ENCODE data around the gene CPLX1.
"Not testable (repeated sequence)": the region's sequence is repeated elsewhere in the genome, so short reads cannot be mapped to it uniquely, and the experiment has no call there.

The CPLX1 gene

DNA sequence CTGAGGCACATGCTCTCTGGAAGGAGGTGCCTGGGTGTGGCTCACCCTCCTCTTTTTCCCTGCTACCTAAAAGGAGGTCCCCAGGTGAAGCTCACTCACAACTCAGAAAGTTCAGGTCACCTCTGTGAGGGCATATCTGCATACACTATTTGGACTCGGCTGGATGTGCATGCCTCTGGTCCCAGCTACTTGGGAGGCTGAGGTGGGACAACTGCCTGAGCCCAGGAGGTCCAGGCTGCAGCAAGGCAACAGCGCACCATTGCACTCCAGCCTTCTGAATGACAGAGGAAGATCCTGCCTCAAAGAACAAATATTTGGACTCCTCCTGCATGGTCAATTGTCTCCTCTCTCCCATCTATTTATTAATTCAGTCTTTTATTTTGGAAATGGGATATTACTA, 46.4 kb downstream of the CPLX1 start:
- no peak for DNase-seq (ENCODE audit: low read depth in 2 of 3, low spot score in 1 of 3)

DNA sequence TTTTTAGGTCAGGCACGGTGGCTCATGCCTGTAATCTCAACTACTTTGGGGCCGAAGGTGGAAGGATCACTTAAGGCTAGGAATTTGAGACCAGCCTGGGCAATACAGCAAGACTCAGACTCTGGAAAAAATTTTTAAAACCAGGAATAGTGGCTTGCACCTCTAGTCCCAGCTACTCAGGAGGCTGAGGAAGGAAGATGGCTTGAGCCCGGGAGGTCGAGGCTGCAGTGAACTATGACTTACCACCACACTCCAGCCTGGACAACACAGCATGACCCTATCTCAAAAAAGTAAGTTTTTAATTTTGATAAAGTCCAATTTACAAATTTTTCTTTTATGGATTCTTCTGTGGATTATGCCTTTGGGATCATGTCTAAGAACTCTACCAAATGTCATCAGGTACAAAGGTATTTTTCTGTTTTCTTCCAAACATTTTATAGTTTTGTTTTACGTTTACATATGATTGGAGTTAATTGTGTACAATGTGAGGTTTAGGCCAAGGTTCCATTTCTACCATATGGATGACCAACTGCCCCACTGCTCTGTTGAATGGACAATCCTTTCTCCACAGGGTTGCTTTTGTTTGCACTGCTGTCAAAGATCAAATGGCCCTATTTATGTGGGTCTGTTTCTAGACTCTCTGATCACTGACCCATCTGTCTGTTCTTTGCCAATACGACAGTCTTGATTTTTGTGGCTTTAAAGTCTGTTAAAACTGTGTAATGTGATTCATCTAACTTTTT, 48.2 kb downstream of the CPLX1 start:
- no peak for DNase-seq (ENCODE audit: low read depth in 2 of 3, low spot score in 1 of 3)

DNA sequence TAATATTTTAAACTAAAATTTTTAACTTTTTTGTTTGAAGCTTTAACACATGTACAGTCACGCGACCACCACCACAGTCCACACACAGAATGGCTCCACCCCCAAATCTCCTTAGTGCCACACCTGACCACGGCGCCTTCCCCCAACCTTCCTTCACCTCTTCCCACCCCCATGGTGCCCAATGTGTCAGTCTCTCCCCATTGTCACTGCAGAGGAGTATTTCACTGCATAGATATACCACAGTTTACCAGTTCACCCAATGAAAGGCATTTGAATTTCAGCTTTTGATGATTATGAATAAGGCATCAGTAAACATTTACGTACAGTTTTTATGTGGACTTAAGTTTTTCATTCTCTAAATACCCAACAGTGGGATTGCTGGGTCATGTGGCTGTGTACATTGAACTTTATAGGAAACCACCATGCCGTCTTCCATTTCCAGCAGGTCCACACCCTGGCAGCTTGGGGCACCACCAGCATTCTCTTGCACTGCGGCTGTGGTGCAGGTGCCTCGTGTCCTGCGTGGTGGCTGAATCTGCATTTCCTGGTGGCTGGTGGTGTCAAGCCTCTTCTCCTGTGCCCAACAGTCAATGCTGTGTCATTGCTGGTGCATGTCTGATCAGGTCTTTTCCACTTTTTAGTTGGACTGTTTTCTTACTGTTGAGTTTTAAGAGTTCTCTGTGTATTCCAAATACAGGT, 49.0 kb downstream of the CPLX1 start:
- DNase-seq (ENCODE audit: low read depth in 2 of 3, low spot score in 1 of 3) = no peak

DNA sequence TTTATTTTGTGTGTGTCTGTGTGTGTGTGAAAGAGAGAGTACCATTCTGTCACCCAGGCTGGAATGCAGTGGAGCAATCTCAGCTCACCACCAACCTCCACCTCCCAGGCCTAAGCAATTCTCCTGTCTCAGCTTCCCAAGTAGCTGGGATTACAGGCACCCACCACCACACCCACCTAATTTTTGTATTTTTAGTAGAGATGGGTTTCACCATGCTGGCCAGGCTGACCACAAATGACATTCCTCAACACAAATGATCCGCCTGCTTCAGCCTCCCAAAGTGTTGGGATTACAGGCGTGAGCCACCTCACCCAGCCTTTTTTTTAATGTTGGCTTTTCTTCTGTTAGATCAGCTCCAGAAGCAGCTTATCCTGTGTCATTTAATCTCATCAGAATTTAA, 50.4 kb downstream of the CPLX1 start:
- not testable (repeated sequence) for DNase-seq (ENCODE audit: low read depth in 2 of 3, low spot score in 1 of 3)

DNA sequence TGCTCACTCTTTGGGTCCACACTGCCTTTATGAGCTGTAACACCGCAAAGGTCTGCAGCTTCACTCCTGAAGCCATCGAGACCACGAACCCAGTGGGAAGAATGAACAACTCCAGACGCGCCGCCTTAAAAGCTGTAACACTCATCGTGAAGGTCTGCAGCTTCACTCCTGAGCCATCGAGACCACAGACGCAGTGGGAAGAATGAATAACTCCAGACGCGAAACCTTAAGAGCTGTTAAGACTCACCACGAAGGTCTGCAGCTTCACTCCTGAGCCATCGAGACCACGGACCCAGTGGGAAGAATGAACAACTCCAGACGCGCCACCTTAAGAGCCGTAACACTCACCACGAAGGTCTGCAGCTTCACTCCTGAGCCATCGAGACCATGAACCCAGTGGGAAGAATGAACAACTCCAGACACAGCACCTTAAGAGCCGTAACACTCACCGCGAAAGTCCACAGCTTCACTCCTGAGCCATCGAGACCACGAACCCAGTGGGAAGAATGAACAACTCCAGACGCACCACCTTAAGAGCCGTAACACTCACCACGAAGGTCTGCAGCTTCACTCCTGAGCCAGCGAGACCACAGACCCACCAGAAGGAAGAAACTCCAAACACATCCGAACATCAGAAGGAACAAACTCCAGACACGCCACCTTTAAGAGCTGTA, 51.4 kb downstream of the CPLX1 start:
- DNase-seq (ENCODE audit: low read depth in 2 of 3, low spot score in 1 of 3) = not testable (repeated sequence)

DNA sequence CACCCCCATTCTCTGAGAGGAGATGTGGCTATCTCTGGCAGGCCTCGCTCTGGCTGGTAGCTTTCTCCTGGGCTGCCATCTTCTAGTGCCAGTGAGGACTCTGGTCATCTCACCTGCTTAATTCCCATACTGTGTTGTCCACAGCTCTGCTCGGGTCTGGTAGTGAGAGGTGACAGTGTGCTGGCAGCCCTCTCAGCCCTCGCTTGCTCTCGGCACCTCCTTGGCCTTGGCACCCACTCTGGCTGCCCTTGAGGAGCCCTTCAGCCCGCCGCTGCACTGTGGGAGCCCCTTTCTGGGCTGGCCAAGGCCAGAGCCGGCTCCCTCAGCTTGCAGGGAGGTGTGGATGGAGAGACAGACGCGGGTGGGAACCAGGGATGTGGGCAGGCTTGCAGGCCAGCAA, 52.7 kb downstream of the CPLX1 start:
- no peak for DNase-seq (ENCODE audit: low read depth in 2 of 3, low spot score in 1 of 3)

DNA sequence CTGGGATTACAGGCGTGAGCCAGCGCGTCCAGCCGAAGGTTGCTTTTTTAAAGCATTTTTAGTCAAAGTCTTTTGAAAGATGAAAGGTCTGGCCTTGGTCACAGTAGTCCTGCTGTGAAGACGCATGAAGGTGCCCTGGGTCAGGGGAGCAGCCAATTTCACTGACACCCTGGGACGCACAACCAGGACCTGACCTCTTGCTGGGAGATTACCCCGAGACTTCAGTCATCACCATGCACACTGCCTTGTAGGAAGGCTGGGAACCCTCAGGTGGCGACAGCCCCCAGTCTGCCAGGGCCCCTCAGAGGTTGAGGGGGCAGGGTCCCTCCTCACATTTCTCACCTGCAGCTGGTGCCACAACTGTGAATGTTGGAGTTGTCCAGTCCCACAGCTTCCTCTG, 53.2 kb downstream of the CPLX1 start:
- DNase-seq (ENCODE audit: low read depth in 2 of 3, low spot score in 1 of 3) = no peak

DNA sequence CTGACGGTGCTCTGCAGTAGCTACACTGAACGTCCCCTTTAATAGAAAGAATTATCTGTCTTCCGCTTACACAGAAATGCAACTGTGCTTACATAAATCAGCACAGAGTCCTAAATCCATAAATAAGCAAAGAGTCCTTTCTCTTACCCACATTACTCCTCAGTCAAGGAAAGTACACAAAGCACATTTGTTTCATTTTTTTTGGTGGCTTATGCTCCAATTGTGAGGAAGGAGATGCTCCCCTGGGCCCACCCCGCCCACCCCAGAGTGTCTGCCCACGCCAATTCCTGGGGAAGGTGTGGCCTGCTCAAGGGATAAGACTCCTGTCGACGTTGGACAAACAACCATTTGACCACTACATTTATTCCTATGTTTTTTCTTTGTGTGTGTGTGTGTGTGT, 53.8 kb downstream of the CPLX1 start:
- DNase-seq (ENCODE audit: low read depth in 2 of 3, low spot score in 1 of 3) = no peak

- DNase-seq (ENCODE audit: low read depth in 2 of 3, low spot score in 1 of 3) = no peak
Observed at GRCh38 chr4:771464-771863, 54.5 kb downstream of the CPLX1 start.

- no peak for DNase-seq (ENCODE audit: low read depth in 2 of 3, low spot score in 1 of 3)
Observed at GRCh38 chr4:770022-770421, 55.9 kb downstream of the CPLX1 start.

DNA sequence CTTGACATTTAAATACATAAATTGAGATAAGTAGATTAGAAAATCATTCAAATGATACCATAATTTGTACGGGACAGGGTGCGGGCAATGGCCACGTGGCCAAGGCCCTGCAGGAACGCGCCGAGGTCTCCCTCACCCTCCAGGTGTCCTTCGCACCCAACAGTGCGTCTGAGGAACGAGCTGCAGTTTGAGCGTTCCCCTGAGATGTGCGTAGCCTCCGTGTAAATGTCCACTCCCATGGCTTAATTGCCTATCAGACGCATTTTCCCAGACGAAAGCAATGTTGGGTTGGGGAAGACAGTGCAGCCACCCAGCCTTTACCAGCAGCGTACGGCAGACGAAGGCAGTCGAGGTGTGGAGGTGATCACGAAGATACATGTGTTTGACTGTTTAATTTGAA, 56.4 kb downstream of the CPLX1 start:
- no peak for DNase-seq (ENCODE audit: low read depth in 2 of 3, low spot score in 1 of 3)

GRCh38 chr4:768995-769394, 56.9 kb downstream of the CPLX1 start:
- no peak for DNase-seq (ENCODE audit: low read depth in 2 of 3, low spot score in 1 of 3)

DNA sequence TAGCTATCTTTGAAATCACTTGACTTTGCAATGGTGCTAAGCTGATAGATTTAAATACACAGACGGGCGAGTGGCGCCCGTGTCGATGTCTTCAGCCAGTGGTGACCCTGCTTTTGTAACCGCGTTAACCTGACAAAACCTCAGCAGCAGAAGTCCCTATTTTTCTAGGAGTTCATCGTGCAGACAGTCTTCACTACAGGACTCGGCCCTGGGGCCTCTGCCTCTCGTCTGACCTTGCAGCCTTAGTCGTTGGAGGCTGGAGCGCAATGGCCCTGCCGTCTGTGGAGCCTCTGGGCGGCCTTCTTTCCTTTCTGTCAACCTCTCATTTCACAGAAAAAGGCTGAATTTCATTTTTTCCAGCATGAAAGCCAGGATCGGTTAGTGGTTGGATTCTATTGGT, 57.9 kb downstream of the CPLX1 start:
- DNase-seq (ENCODE audit: low read depth in 2 of 3, low spot score in 1 of 3) = no peak

DNA sequence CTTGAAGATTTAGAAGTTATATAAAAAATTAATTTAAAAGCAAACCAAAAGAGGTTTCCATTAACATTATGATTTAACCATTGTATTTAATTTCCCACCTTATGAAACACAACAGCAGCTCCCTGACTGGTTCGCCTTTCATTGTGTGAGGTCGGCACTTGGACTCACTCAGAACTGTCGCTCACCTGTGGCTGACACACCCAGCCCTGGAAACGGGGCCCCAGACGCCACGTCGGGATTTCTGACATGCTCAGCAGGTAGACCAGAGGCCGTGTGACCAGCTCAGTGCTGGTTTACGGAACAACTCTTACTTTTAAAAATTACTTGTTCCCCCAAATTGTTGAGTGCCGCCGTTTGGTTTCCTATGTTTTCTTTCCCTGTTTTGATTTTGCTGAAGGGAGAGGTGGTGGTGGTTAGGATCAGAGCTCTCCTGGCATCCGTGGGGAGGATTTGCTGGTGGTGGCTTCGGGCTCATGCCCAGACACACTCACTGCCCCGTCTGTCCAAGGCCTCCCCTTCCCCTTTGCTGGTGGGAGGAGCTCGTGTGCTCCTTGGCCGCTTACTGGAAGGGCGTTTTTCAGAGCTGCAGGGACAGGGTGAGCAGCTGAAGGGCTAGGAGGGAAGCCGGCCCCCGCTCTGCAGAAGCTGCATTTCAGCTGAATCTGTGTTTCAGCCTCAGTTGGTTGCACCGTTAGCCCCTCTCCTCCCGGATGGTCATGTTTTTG, 59.2 kb downstream of the CPLX1 start:
- DNase-seq (ENCODE audit: low read depth in 2 of 3, low spot score in 1 of 3) = no peak

GRCh38 chr4:766152-766515, 59.8 kb downstream of the CPLX1 start:
- DNase-seq (ENCODE audit: low read depth in 2 of 3, low spot score in 1 of 3) = no peak

DNA sequence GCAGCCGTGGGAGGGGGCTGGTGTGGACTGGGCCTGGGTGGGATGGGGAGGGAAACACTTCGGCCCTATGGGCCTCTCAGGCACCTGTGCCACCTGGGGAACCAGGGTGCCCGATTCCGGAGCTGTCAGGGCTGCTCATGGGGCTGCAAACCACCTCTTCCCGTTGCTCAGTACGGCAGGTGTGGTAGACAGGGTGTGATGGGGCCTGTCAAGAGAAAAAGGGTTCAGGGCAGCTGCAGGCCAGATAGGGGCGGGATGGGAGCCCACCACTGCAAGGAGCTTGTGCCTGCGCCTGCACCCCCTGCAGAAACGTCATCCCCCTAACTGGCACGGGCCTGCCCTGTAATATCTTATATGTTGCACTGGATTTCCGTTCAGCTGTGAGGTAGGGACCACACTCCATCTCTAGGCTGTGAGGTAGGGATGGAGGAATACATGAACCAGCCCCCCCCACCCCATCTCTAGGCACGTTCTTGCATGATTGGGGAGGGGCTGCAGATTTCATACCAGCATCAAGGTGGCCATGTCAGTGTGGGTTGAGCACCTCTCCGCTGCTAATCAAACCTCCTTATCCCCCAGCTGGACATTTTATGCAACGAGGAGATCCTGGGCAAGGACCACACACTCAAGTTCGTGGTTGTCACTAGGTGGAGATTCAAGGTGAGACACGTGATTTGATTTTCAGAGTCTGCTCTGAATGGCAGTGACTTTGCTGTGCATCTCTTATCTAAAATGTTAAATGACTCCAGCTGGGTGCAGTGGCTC, 61.3 kb downstream of the CPLX1 start:
- no peak for DNase-seq (ENCODE audit: low read depth in 2 of 3, low spot score in 1 of 3)

DNA sequence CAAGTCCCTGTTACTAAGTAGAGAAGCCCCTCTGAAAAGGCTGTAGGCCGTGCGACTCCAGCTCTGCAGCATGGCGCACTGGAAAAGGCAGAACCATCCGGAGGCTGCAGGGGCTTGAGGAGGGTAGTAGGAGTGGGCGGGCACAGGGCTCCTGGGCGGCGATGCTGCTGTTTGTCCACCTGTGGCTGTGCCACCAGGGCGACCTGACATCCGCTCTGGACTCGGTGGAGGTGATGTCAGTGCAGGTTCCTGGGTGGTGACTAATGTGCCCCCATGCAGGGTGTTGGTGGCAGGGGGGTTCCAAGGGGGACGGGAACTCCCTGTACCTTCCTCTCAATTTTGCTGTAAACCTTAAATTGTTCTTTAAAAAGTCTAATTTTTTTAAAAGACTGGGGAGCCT, 62.0 kb downstream of the CPLX1 start:
- DNase-seq (ENCODE audit: low read depth in 2 of 3, low spot score in 1 of 3) = no peak

DNA sequence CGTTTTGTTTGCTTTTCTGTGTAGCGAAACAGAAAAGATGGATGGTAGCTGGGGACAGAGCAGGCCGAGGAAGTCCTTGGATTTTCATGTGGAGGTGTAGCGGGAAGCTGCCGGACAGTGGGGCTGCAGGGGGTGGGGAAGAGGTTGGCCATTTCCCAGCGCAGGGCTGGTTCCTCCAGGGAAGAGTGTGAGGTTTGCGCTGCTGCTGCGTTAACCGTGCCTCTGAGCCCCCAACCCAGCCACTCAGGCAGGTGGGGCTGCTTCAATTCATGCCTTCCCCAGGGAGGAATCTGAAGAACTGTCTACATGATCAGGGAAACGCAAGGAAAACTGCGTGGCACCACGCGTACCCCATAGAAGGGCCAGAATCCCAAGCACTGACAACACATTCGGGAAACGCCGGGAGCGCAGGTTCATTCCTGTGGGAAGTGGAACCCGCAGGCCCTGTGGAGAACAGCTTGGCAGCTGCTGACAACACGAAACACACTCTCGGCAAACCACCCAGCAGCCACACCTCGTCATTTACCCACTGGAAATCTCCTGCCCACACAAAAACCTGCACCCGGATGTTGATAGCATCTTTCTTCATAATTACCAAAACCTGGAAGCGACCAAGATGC, 62.6 kb downstream of the CPLX1 start:
- DNase-seq (ENCODE audit: low read depth in 2 of 3, low spot score in 1 of 3) = no peak

DNA sequence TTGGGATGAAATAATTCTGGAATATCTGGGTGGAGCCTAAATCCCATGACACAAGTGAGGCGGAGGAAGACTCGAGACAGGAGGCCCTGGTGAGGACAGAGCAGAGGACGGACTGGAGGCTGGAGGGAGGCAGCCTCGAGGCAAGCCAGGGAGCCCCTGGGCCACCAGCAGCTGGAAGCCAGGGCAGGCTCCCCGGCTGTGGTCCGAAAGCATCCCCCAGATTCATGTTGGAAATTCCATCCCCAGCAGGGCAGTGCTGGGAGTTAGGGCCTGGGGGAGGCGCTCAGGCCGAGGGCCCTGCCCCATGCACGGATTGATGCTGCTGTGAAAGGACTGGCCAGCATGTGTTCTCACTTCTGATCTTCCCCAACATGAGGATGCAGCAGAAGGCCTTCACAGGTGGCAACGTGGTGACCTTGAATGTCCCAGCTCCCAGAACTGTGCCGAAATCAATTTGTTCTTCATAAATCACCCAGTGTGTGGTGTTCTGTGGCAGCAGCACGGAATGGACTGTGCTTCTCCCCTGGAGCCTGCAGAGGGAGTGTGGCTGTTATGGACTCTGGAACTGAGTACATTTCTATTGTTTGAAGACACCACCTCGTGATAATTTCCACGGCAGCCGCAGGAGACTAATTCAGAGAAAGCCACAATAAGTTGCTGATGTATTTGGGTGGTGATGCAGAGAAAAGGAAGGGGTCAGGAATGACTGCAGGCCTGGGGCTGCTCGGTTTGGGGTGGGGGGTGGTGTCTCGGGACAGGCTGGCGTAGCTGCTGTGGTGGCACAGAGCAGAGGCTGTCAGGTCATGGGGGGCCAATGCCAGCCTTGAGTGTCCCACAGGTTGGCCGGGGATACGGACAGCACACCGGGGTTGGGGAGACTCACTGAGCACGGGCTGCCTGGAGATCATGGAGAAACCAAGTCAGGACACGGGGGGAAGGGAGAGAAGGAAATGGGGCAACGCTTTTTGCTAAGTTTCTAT, 63.4 kb downstream of the CPLX1 start:
- no peak for DNase-seq (ENCODE audit: low read depth in 2 of 3, low spot score in 1 of 3)

Measured in stimulated activated CD4-positive, alpha-beta T cell treated with anti-CD3 and anti-CD28 coated beads, Interleukin-12 subunit alpha, Interleukin-12 subunit beta, amount 100 ng/mL, for 48 hours (primary cell).